ENCODE results near the gene TUBA1C. TPM values are rescaled to one million over a fixed set of nuclear protein-coding genes. Genes with fewer than 3 reads are reported as not detected.
A peak's percentile ranks its signal among the peaks of the same experiment; 100 is the strongest.

TUBA1C gene
- polyA plus RNA-seq, 2 donors, result 299 to 1,124 TPM

GRCh38 chr12:49230805-49231194 is 34.1 kb upstream of the TUBA1C start:
- H3K4me1 ChIP-seq (ENCODE audit: control insufficient read depth in 2 of 2, insufficient read depth in 2 of 2, low read length in 1 of 2), result no peaks in the 10 kb centered on the region
- H3K9me3 ChIP-seq (ENCODE audit: control insufficient read depth in 2 of 2, insufficient read depth in 1 of 2, low read depth in 1 of 2, low read length in 1 of 2), result no peaks in the 10 kb centered on the region
- H3K27ac ChIP-seq (ENCODE audit: low read depth in 2 of 2, low read length in 1 of 2), result no peak overlapping the region
- no peak overlapping the region for H3K4me3 ChIP-seq (ENCODE audit: low read depth in 1 of 2, low read length in 2 of 2)
- H3K27me3 ChIP-seq (ENCODE audit: control insufficient read depth in 1 of 2, insufficient read depth in 2 of 2, low read length in 2 of 2), result no peaks in the 10 kb centered on the region
- WGBS, 2 donors, result 64 to 65% methylated on average over 3 of the region's 3 CpGs
- no peaks in the 10 kb centered on the region for H3K36me3 ChIP-seq (ENCODE audit: control insufficient read depth in 2 of 2, insufficient read depth in 2 of 2, low read length in 1 of 2)

- Histone ChIP-seq H3K27me3 (ENCODE audit: control insufficient read depth in 1 of 2, insufficient read depth in 2 of 2, low read length in 2 of 2) (no peaks in the 10 kb centered on the region), H3K9me3 (ENCODE audit: control insufficient read depth in 2 of 2, insufficient read depth in 1 of 2, low read depth in 1 of 2, low read length in 1 of 2) (no peaks in the 10 kb centered on the region), H3K4me3 (ENCODE audit: low read depth in 1 of 2, low read length in 2 of 2) (no peak overlapping the region), H3K4me1 (ENCODE audit: control insufficient read depth in 2 of 2, insufficient read depth in 2 of 2, low read length in 1 of 2) (no peaks in the 10 kb centered on the region), H3K27ac (ENCODE audit: low read depth in 2 of 2, low read length in 1 of 2) (peak overlapping the region; percentile 51 to 58), H3K36me3 (ENCODE audit: control insufficient read depth in 2 of 2, insufficient read depth in 2 of 2, low read length in 1 of 2) (no peaks in the 10 kb centered on the region)
- 69 to 76% methylated on average over 9 of the region's 9 CpGs for WGBS, 2 donors
These were observed 32.8 kb upstream of the TUBA1C start for GRCh38 chr12:49231878-49232655.

GRCh38 chr12:49232940-49233841 is 31.7 kb upstream of the TUBA1C start:
- 63 to 70% methylated on average over 25 of the region's 25 CpGs for WGBS, 2 donors
- H3K4me1 ChIP-seq (ENCODE audit: control insufficient read depth in 2 of 2, insufficient read depth in 2 of 2, low read length in 1 of 2), result no peaks in the 10 kb centered on the region
- no peaks in the 10 kb centered on the region for H3K27me3 ChIP-seq (ENCODE audit: control insufficient read depth in 1 of 2, insufficient read depth in 2 of 2, low read length in 2 of 2)
- H3K36me3 ChIP-seq (ENCODE audit: control insufficient read depth in 2 of 2, insufficient read depth in 2 of 2, low read length in 1 of 2), result no peaks in the 10 kb centered on the region
- peak overlapping the region; percentile 58 to 84 for H3K27ac ChIP-seq (ENCODE audit: low read depth in 2 of 2, low read length in 1 of 2)
- H3K9me3 ChIP-seq (ENCODE audit: control insufficient read depth in 2 of 2, insufficient read depth in 1 of 2, low read depth in 1 of 2, low read length in 1 of 2), result no peaks in the 10 kb centered on the region
- H3K4me3 ChIP-seq (ENCODE audit: low read depth in 1 of 2, low read length in 2 of 2), result no peak overlapping the region

GRCh38 chr12:49233842-49234526 is 30.9 kb upstream of the TUBA1C start:
- Histone ChIP-seq H3K27me3 (ENCODE audit: control insufficient read depth in 1 of 2, insufficient read depth in 2 of 2, low read length in 2 of 2) (no peaks in the 10 kb centered on the region), H3K9me3 (ENCODE audit: control insufficient read depth in 2 of 2, insufficient read depth in 1 of 2, low read depth in 1 of 2, low read length in 1 of 2) (no peaks in the 10 kb centered on the region), H3K27ac (ENCODE audit: low read depth in 2 of 2, low read length in 1 of 2) (peak overlapping the region; percentile 84 to 86), H3K4me1 (ENCODE audit: control insufficient read depth in 2 of 2, insufficient read depth in 2 of 2, low read length in 1 of 2) (no peaks in the 10 kb centered on the region), H3K36me3 (ENCODE audit: control insufficient read depth in 2 of 2, insufficient read depth in 2 of 2, low read length in 1 of 2) (no peaks in the 10 kb centered on the region), H3K4me3 (ENCODE audit: low read depth in 1 of 2, low read length in 2 of 2) (no peak overlapping the region)
- 60 to 63% methylated on average over 19 of the region's 19 CpGs for WGBS, 2 donors

GRCh38 chr12:49236423-49236822 is 28.5 kb upstream of the TUBA1C start:
- Histone ChIP-seq H3K9me3 (ENCODE audit: control insufficient read depth in 2 of 2, insufficient read depth in 1 of 2, low read depth in 1 of 2, low read length in 1 of 2) (no peaks in the 10 kb centered on the region), H3K27me3 (ENCODE audit: control insufficient read depth in 1 of 2, insufficient read depth in 2 of 2, low read length in 2 of 2) (no peaks in the 10 kb centered on the region), H3K36me3 (ENCODE audit: control insufficient read depth in 2 of 2, insufficient read depth in 2 of 2, low read length in 1 of 2) (no peaks in the 10 kb centered on the region), H3K4me1 (ENCODE audit: control insufficient read depth in 2 of 2, insufficient read depth in 2 of 2, low read length in 1 of 2) (no peaks in the 10 kb centered on the region), H3K27ac (ENCODE audit: low read depth in 2 of 2, low read length in 1 of 2) (no peak overlapping the region), H3K4me3 (ENCODE audit: low read depth in 1 of 2, low read length in 2 of 2) (no peak overlapping the region)
- 80 to 86% methylated on average over 1 of the region's 1 CpG for WGBS, 2 donors

GRCh38 chr12:49243631-49244030 is 21.3 kb upstream of the TUBA1C start:
- no peaks in the 10 kb centered on the region for H3K4me1 ChIP-seq (ENCODE audit: control insufficient read depth in 2 of 2, insufficient read depth in 2 of 2, low read length in 1 of 2)
- no peak overlapping the region for H3K27ac ChIP-seq (ENCODE audit: low read depth in 2 of 2, low read length in 1 of 2)
- H3K36me3 ChIP-seq (ENCODE audit: control insufficient read depth in 2 of 2, insufficient read depth in 2 of 2, low read length in 1 of 2), result no peaks in the 10 kb centered on the region
- H3K27me3 ChIP-seq (ENCODE audit: control insufficient read depth in 1 of 2, insufficient read depth in 2 of 2, low read length in 2 of 2), result no peaks in the 10 kb centered on the region
- H3K9me3 ChIP-seq (ENCODE audit: control insufficient read depth in 2 of 2, insufficient read depth in 1 of 2, low read depth in 1 of 2, low read length in 1 of 2), result no peaks in the 10 kb centered on the region
- 82 to 97% methylated on average over 5 of the region's 5 CpGs for WGBS, 2 donors
- H3K4me3 ChIP-seq (ENCODE audit: low read depth in 1 of 2, low read length in 2 of 2), result no peak overlapping the region

GRCh38 chr12:49244176-49244575 is 20.7 kb upstream of the TUBA1C start:
- WGBS, 2 donors, result 80 to 97% methylated on average over 2 of the region's 2 CpGs
- H3K4me3 ChIP-seq (ENCODE audit: low read depth in 1 of 2, low read length in 2 of 2), result no peak overlapping the region
- H3K27ac ChIP-seq (ENCODE audit: low read depth in 2 of 2, low read length in 1 of 2), result no peak overlapping the region
- H3K4me1 ChIP-seq (ENCODE audit: control insufficient read depth in 2 of 2, insufficient read depth in 2 of 2, low read length in 1 of 2), result no peaks in the 10 kb centered on the region
- H3K27me3 ChIP-seq (ENCODE audit: control insufficient read depth in 1 of 2, insufficient read depth in 2 of 2, low read length in 2 of 2), result no peaks in the 10 kb centered on the region
- no peaks in the 10 kb centered on the region for H3K9me3 ChIP-seq (ENCODE audit: control insufficient read depth in 2 of 2, insufficient read depth in 1 of 2, low read depth in 1 of 2, low read length in 1 of 2)
- H3K36me3 ChIP-seq (ENCODE audit: control insufficient read depth in 2 of 2, insufficient read depth in 2 of 2, low read length in 1 of 2), result no peaks in the 10 kb centered on the region

GRCh38 chr12:49251357-49251756 is 13.5 kb upstream of the TUBA1C start:
- WGBS, 2 donors, result 88 to 89% methylated on average over 5 of the region's 5 CpGs
- Histone ChIP-seq H3K4me1 (ENCODE audit: control insufficient read depth in 2 of 2, insufficient read depth in 2 of 2, low read length in 1 of 2) (no peaks in the 10 kb centered on the region), H3K27ac (ENCODE audit: low read depth in 2 of 2, low read length in 1 of 2) (no peak overlapping the region), H3K4me3 (ENCODE audit: low read depth in 1 of 2, low read length in 2 of 2) (no peak overlapping the region), H3K9me3 (ENCODE audit: control insufficient read depth in 2 of 2, insufficient read depth in 1 of 2, low read depth in 1 of 2, low read length in 1 of 2) (no peaks in the 10 kb centered on the region), H3K36me3 (ENCODE audit: control insufficient read depth in 2 of 2, insufficient read depth in 2 of 2, low read length in 1 of 2) (no peaks in the 10 kb centered on the region), H3K27me3 (ENCODE audit: control insufficient read depth in 1 of 2, insufficient read depth in 2 of 2, low read length in 2 of 2) (no peaks in the 10 kb centered on the region)

GRCh38 chr12:49253033-49253623 is 11.8 kb upstream of the TUBA1C start:
- Histone ChIP-seq H3K4me3 (ENCODE audit: low read depth in 1 of 2, low read length in 2 of 2) (no peak overlapping the region), H3K4me1 (ENCODE audit: control insufficient read depth in 2 of 2, insufficient read depth in 2 of 2, low read length in 1 of 2) (no peaks in the 10 kb centered on the region), H3K9me3 (ENCODE audit: control insufficient read depth in 2 of 2, insufficient read depth in 1 of 2, low read depth in 1 of 2, low read length in 1 of 2) (no peaks in the 10 kb centered on the region), H3K36me3 (ENCODE audit: control insufficient read depth in 2 of 2, insufficient read depth in 2 of 2, low read length in 1 of 2) (no peaks in the 10 kb centered on the region), H3K27ac (ENCODE audit: low read depth in 2 of 2, low read length in 1 of 2) (no peak overlapping the region), H3K27me3 (ENCODE audit: control insufficient read depth in 1 of 2, insufficient read depth in 2 of 2, low read length in 2 of 2) (no peaks in the 10 kb centered on the region)
- 66 to 81% methylated on average over 11 of the region's 11 CpGs for WGBS, 2 donors
